OCI-LY1 (cell line): Measurements from ENCODE around the gene USP7.

Experiments used
- H2AFZ ChIP-seq: fragments of 200-600 bp; sonication (generic), shearing (Covaris generic); 2 replicates; pipeline ENCODE4 v1.6.0; 2014; ENCODE audit warnings: antibody characterized with exemption, mild to moderate bottlenecking, low read length
- H3F3A ChIP-seq: fragments of 200-600 bp; sonication (generic), shearing (Covaris generic); 2 replicates; pipeline ENCODE4 v1.6.0; 2014; ENCODE audit warnings: mild to moderate bottlenecking, antibody characterized with exemption, low read length, moderate library complexity; ENCODE audit not compliant: insufficient read depth
- H3K27ac ChIP-seq: fragments of 200-600 bp; sonication (generic); 2 replicates; pipeline ENCODE4 v1.5.1; 2014; ENCODE audit warnings: low read length, mixed run types, mild to moderate bottlenecking, low read depth; ENCODE audit not compliant: poor library complexity, severe bottlenecking
- H3K27me3 ChIP-seq: fragments of 200-600 bp; sonication (generic); 2 replicates; pipeline ENCODE4 v1.6.0; 2014; ENCODE audit warnings: antibody characterized with exemption, mild to moderate bottlenecking, low read length, moderate library complexity; ENCODE audit not compliant: insufficient read depth
- H3K36me3 ChIP-seq: fragments of 200-600 bp; sonication (generic); 2 replicates; pipeline ENCODE4 v1.6.1; 2014; ENCODE audit warnings: mild to moderate bottlenecking, antibody characterized with exemption, low read length, moderate library complexity, mixed read lengths; ENCODE audit not compliant: insufficient read depth
- H3K4me1 ChIP-seq: fragments of 200-600 bp; sonication (generic); 2 replicates; pipeline ENCODE4 v1.5.1; 2014; ENCODE audit warnings: mild to moderate bottlenecking, low read length, moderate library complexity; ENCODE audit not compliant: insufficient read depth, severe bottlenecking
- H3K4me2 ChIP-seq: fragments of 200-600 bp; sonication (generic), shearing (Covaris generic); 2 replicates; pipeline ENCODE4 v1.6.1; 2014; ENCODE audit warnings: low read length
- H3K4me3 ChIP-seq: fragments of 200-600 bp; sonication (generic); 2 replicates; pipeline ENCODE4 v1.5.1; 2014; ENCODE audit warnings: low read length, low read depth, mild to moderate bottlenecking, mixed read lengths; ENCODE audit not compliant: poor library complexity, severe bottlenecking
- H3K79me2 ChIP-seq: fragments of 200-600 bp; shearing (Covaris generic); 2 replicates; pipeline ENCODE4 v1.6.1; 2016; ENCODE audit warnings: mixed run types, low read length, mixed read lengths; ENCODE audit not compliant: insufficient read depth
- H3K9ac ChIP-seq: fragments of 200-600 bp; sonication (generic), shearing (Covaris generic); 2 replicates; pipeline ENCODE4 v1.6.1; 2014; ENCODE audit warnings: mild to moderate bottlenecking, low read length, mixed read lengths
- H3K9me2 ChIP-seq: fragments of 200-600 bp; sonication (generic), shearing (Covaris generic); 2 replicates; pipeline ENCODE4 v1.6.1; 2014; ENCODE audit warnings: low read depth, mild to moderate bottlenecking, low read length, mixed read lengths
- H3K9me3 ChIP-seq: fragments of 200-600 bp; shearing (Covaris generic); 2 replicates; pipeline ENCODE4 v1.6.1; 2014; ENCODE audit warnings: low read length, mixed read lengths
- H4K20me1 ChIP-seq: fragments of 200-600 bp; sonication (generic), shearing (Covaris generic); 2 replicates; pipeline ENCODE4 v1.6.0; 2016; ENCODE audit warnings: mild to moderate bottlenecking, low read length; ENCODE audit not compliant: insufficient read depth
- CTCF ChIP-seq: fragments of 200-600 bp; sonication (generic), shearing (Covaris generic); IDR thresholded peaks from 2 replicates; pipeline ENCODE4 v1.5.1; 2017; ENCODE audit warnings: mild to moderate bottlenecking, antibody characterized with exemption, low read length, moderate library complexity, mixed read lengths
- EZH2 ChIP-seq: fragments of 200-600 bp; sonication (generic), shearing (Covaris generic); IDR thresholded peaks from 2 replicates; pipeline ENCODE4 v1.8.0; 2017; ENCODE audit warnings: borderline replicate concordance, mixed run types, mild to moderate bottlenecking, antibody characterized with exemption, low read length, moderate library complexity, mixed read lengths

USP7 gene

DNA sequence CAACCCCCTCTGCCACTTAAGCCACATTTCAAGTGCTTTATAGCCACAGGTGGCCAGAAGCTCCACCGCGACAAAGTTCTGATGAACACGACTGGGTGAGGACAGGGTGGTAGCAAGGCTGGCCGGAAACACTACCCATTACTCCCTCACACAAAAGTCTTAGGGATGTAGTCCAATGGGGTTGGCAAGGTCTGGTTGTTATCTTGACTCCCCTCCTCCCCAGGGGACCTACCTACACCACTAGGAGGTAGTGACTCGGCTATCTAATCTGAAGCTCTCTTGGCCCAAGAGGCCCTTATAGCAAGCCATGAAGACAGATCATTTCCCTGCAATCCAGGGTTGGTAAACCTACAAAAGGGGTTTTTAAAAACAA lies 73.2 kb downstream of the USP7 start:
- no peak overlapping the region for H2AFZ ChIP-seq
- H3K4me1 ChIP-seq, result peaks cover 73% of the 10 kb centered on the region
- TF ChIP-seq CTCF, result no peak
- TF ChIP-seq EZH2, result no peak
- H3K27ac ChIP-seq, result peak overlapping the region; percentile 96
- H3K9ac ChIP-seq, result no peak overlapping the region
- H3K4me2 ChIP-seq, result no peak overlapping the region
- H4K20me1 ChIP-seq, result no peaks in the 10 kb centered on the region
- no peak overlapping the region for H3K4me3 ChIP-seq
- H3F3A ChIP-seq, result peaks cover 21% of the 10 kb centered on the region
- no peaks in the 10 kb centered on the region for H3K9me3 ChIP-seq
- no peaks in the 10 kb centered on the region for H3K9me2 ChIP-seq
- no peaks in the 10 kb centered on the region for H3K79me2 ChIP-seq
- H3K27me3 ChIP-seq, result no peaks in the 10 kb centered on the region
- H3K36me3 ChIP-seq, result peaks cover 83% of the 10 kb centered on the region

GRCh38 chr16:8889893-8890548 lies 73.7 kb downstream of the USP7 start:
- TF ChIP-seq CTCF (no peak), EZH2 (no peak)
- Histone ChIP-seq H2AFZ (no peak overlapping the region), H3K27ac (peak overlapping the region; percentile 96), H3K4me1 (peaks cover 70% of the 10 kb centered on the region), H3K9ac (no peak overlapping the region), H3K36me3 (peaks cover 78% of the 10 kb centered on the region), H3K4me2 (no peak overlapping the region), H3K79me2 (no peaks in the 10 kb centered on the region), H3K27me3 (no peaks in the 10 kb centered on the region), H3K9me2 (no peaks in the 10 kb centered on the region), H3K9me3 (no peaks in the 10 kb centered on the region), H3F3A (peaks cover 21% of the 10 kb centered on the region), H4K20me1 (no peaks in the 10 kb centered on the region), H3K4me3 (no peak overlapping the region)

DNA sequence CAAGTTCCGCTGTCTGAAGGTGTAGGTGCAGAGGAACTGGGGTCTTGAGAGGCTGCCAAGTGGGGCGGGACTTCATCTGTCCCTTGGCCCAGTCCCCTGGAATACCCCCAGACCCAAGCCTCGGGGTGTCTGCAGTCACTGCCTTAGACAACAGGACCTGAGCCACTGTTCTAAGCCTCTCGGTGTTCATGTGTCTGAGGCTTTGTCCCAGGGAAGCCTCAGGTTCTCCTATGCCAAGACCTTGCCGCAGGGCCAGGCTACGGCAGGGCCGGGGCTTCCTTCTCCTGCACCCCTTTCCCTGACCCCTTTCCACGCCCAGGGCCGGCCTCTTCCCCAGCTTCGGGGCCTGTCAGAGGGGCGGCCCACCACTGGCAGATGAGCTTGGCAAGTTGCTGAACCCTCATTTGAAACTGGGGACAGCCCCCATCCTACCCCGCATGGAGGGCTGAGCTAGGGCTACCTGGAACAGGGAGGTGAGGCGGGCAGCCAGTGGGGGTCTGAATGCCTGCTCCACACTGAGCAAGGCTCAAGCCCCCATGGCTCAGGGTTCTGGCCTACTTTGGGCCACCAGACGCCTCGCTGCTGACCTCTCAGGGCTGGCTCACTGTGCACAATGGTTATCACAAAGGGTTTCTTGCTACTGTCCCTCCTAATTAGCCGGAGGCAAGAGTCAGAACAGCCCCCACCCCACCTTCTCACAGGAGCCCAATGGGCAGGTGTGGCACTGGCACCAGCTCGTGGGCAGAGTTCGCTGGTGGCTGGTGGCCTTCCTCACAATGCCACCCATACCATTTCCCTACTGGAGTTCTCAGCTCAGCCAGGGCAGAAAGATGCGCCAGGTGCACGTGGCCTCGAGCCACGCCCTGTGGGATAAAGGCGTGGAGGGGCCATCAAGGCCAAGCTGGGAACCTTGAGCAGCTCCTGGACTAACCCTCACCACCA lies 74.5 kb downstream of the USP7 start:
- H3K79me2 ChIP-seq, result no peaks in the 10 kb centered on the region
- H3K36me3 ChIP-seq, result peaks cover 70% of the 10 kb centered on the region
- no peak overlapping the region for H2AFZ ChIP-seq
- no peaks in the 10 kb centered on the region for H3K9me3 ChIP-seq
- TF ChIP-seq CTCF (no peak), EZH2 (no peak)
- no peaks in the 10 kb centered on the region for H3K9me2 ChIP-seq
- peaks cover 21% of the 10 kb centered on the region for H3F3A ChIP-seq
- H4K20me1 ChIP-seq, result no peaks in the 10 kb centered on the region
- H3K27ac ChIP-seq, result peak overlapping the region; percentile 62
- H3K9ac ChIP-seq, result no peak overlapping the region; the same call in 1 of the 2 replicates
- peaks cover 65% of the 10 kb centered on the region for H3K4me1 ChIP-seq
- H3K4me2 ChIP-seq, result no peak overlapping the region
- no peak overlapping the region for H3K4me3 ChIP-seq
- H3K27me3 ChIP-seq, result no peaks in the 10 kb centered on the region
